Measurements from ENCODE around the gene HABP2.

The HABP2 gene

GRCh38 chr10:113516061-113516460 lies 36.8 kb upstream of the HABP2 start:
- H3K4me3 ChIP-seq (replicated peaks in 1 of 2; ENCODE audit: low read depth in 2 of 2, low read length in 2 of 2): no peak overlapping the region
- DNase-seq (ENCODE audit: low read depth in 2 of 2): no peak
- TF ChIP-seq CTCF (IDR thresholded peaks at IDR 0.05; ENCODE audit: low read depth, low read length): no peak

- H3K4me3 ChIP-seq (replicated peaks in 1 of 2; ENCODE audit: low read depth in 2 of 2, low read length in 2 of 2): no peak overlapping the region
- no peak for DNase-seq (ENCODE audit: low read depth in 2 of 2)
- no peak for TF ChIP-seq CTCF (IDR thresholded peaks at IDR 0.05; ENCODE audit: low read depth, low read length)
Measured at GRCh38 chr10:113517165-113517900, 35.5 kb upstream of the HABP2 start.

- TF ChIP-seq CTCF (IDR thresholded peaks at IDR 0.05; ENCODE audit: low read depth, low read length): no peak
- no peak overlapping the region for H3K4me3 ChIP-seq (replicated peaks in 1 of 2; ENCODE audit: low read depth in 2 of 2, low read length in 2 of 2)
- no peak for DNase-seq (ENCODE audit: low read depth in 2 of 2)
Measured at GRCh38 chr10:113517901-113518260, 35.0 kb upstream of the HABP2 start.

GRCh38 chr10:113518415-113518814 lies 34.4 kb upstream of the HABP2 start:
- DNase-seq (ENCODE audit: low read depth in 2 of 2): no peak
- TF ChIP-seq CTCF (IDR thresholded peaks at IDR 0.05; ENCODE audit: low read depth, low read length): no peak
- no peak overlapping the region for H3K4me3 ChIP-seq (replicated peaks in 1 of 2; ENCODE audit: low read depth in 2 of 2, low read length in 2 of 2)

GRCh38 chr10:113518816-113519591 lies 33.8 kb upstream of the HABP2 start:
- no peak overlapping the region for H3K4me3 ChIP-seq (replicated peaks in 1 of 2; ENCODE audit: low read depth in 2 of 2, low read length in 2 of 2)
- no peak for TF ChIP-seq CTCF (IDR thresholded peaks at IDR 0.05; ENCODE audit: low read depth, low read length)
- DNase-seq (ENCODE audit: low read depth in 2 of 2): no peak

GRCh38 chr10:113519681-113520115 lies 33.2 kb upstream of the HABP2 start:
- DNase-seq (ENCODE audit: low read depth in 2 of 2): no peak

More at GRCh38 chr10:113519681-113520115, 33.2 kb upstream of the HABP2 start:
- no peak overlapping the region for H3K4me3 ChIP-seq (replicated peaks in 1 of 2; ENCODE audit: low read depth in 2 of 2, low read length in 2 of 2)
- no peak for TF ChIP-seq CTCF (IDR thresholded peaks at IDR 0.05; ENCODE audit: low read depth, low read length)

Measured in cardiac fibroblast (primary cell).